ENCODE measurements around the gene GATA5.

GATA5 gene

GRCh38 chr20:62503401-62504178 is 27.8 kb upstream of the GATA5 start:
- Histone ChIP-seq H3K9ac (ENCODE audit: low read length) (no peak overlapping the region), H3K4me1 (ENCODE audit: insufficient read depth, low read length) (peaks cover 4% of the 10 kb centered on the region), H3K36me3 (ENCODE audit: insufficient read depth, low read length) (no peaks in the 10 kb centered on the region), H3K4me3 (ENCODE audit: low read depth in 1 of 2, low read length in 2 of 2) (no peak overlapping the region), H3K9me3 (ENCODE audit: low read length) (no peaks in the 10 kb centered on the region), H3K27me3 (ENCODE audit: control insufficient read depth in 1 of 2, insufficient read depth in 2 of 2, low read length in 2 of 2) (no peaks in the 10 kb centered on the region), H3K27ac (ENCODE audit: low read depth, low read length) (no peak overlapping the region)

GRCh38 chr20:62502496-62503095 is 26.8 kb upstream of the GATA5 start:
- no peaks in the 10 kb centered on the region for H3K36me3 ChIP-seq (ENCODE audit: insufficient read depth, low read length)
- H3K9ac ChIP-seq (ENCODE audit: low read length) = no peak overlapping the region
- H3K4me1 ChIP-seq (ENCODE audit: insufficient read depth, low read length) = peaks cover 4% of the 10 kb centered on the region
- no peak overlapping the region for H3K27ac ChIP-seq (ENCODE audit: low read depth, low read length)
- H3K4me3 ChIP-seq (ENCODE audit: low read depth in 1 of 2, low read length in 2 of 2) = no peak overlapping the region
- no peaks in the 10 kb centered on the region for H3K9me3 ChIP-seq (ENCODE audit: low read length)
- no peaks in the 10 kb centered on the region for H3K27me3 ChIP-seq (ENCODE audit: control insufficient read depth in 1 of 2, insufficient read depth in 2 of 2, low read length in 2 of 2)

- Histone ChIP-seq H3K4me1 (ENCODE audit: insufficient read depth, low read length) (peaks cover 4% of the 10 kb centered on the region), H3K27me3 (ENCODE audit: control insufficient read depth in 1 of 2, insufficient read depth in 2 of 2, low read length in 2 of 2) (peaks cover 0 to 2% of the 10 kb centered on the region in 2 donors), H3K27ac (ENCODE audit: low read depth, low read length) (no peak overlapping the region), H3K36me3 (ENCODE audit: insufficient read depth, low read length) (no peaks in the 10 kb centered on the region), H3K9me3 (ENCODE audit: low read length) (no peaks in the 10 kb centered on the region), H3K9ac (ENCODE audit: low read length) (no peak overlapping the region), H3K4me3 (ENCODE audit: low read depth in 1 of 2, low read length in 2 of 2) (no peak overlapping the region)
These were observed 26.2 kb upstream of the GATA5 start for GRCh38 chr20:62501801-62502495.

GRCh38 chr20:62500237-62500864 is 24.6 kb upstream of the GATA5 start:
- peaks cover 4% of the 10 kb centered on the region for H3K4me1 ChIP-seq (ENCODE audit: insufficient read depth, low read length)
- H3K36me3 ChIP-seq (ENCODE audit: insufficient read depth, low read length) = no peaks in the 10 kb centered on the region
- no peaks in the 10 kb centered on the region for H3K9me3 ChIP-seq (ENCODE audit: low read length)
- H3K27ac ChIP-seq (ENCODE audit: low read depth, low read length) = no peak overlapping the region
- H3K4me3 ChIP-seq (ENCODE audit: low read depth in 1 of 2, low read length in 2 of 2) = no peak overlapping the region
- H3K9ac ChIP-seq (ENCODE audit: low read length) = no peak overlapping the region
- H3K27me3 ChIP-seq (ENCODE audit: control insufficient read depth in 1 of 2, insufficient read depth in 2 of 2, low read length in 2 of 2) = peaks cover 0 to 12% of the 10 kb centered on the region in 2 donors

GRCh38 chr20:62499758-62500236 is 24.0 kb upstream of the GATA5 start:
- Histone ChIP-seq H3K9me3 (ENCODE audit: low read length) (no peaks in the 10 kb centered on the region), H3K4me1 (ENCODE audit: insufficient read depth, low read length) (peaks cover 6% of the 10 kb centered on the region), H3K36me3 (ENCODE audit: insufficient read depth, low read length) (no peaks in the 10 kb centered on the region), H3K4me3 (ENCODE audit: low read depth in 1 of 2, low read length in 2 of 2) (no peak overlapping the region), H3K9ac (ENCODE audit: low read length) (no peak overlapping the region), H3K27ac (ENCODE audit: low read depth, low read length) (no peak overlapping the region), H3K27me3 (ENCODE audit: control insufficient read depth in 1 of 2, insufficient read depth in 2 of 2, low read length in 2 of 2) (peaks cover 0 to 12% of the 10 kb centered on the region in 2 donors)

GRCh38 chr20:62498874-62499273 is 23.1 kb upstream of the GATA5 start:
- Histone ChIP-seq H3K9ac (ENCODE audit: low read length) (no peak overlapping the region), H3K4me1 (ENCODE audit: insufficient read depth, low read length) (peaks cover 10% of the 10 kb centered on the region), H3K4me3 (ENCODE audit: low read depth in 1 of 2, low read length in 2 of 2) (no peak overlapping the region), H3K36me3 (ENCODE audit: insufficient read depth, low read length) (no peaks in the 10 kb centered on the region), H3K27ac (ENCODE audit: low read depth, low read length) (no peak overlapping the region), H3K27me3 (ENCODE audit: control insufficient read depth in 1 of 2, insufficient read depth in 2 of 2, low read length in 2 of 2) (peaks cover 0 to 12% of the 10 kb centered on the region in 2 donors), H3K9me3 (ENCODE audit: low read length) (no peaks in the 10 kb centered on the region)

GRCh38 chr20:62496568-62497218 is 20.9 kb upstream of the GATA5 start:
- no peak overlapping the region for H3K4me3 ChIP-seq (ENCODE audit: low read depth in 1 of 2, low read length in 2 of 2)
- H3K27ac ChIP-seq (ENCODE audit: low read depth, low read length) = no peak overlapping the region
- H3K9me3 ChIP-seq (ENCODE audit: low read length) = no peaks in the 10 kb centered on the region
- no peak overlapping the region for H3K9ac ChIP-seq (ENCODE audit: low read length)
- H3K4me1 ChIP-seq (ENCODE audit: insufficient read depth, low read length) = peaks cover 10% of the 10 kb centered on the region
- H3K27me3 ChIP-seq (ENCODE audit: control insufficient read depth in 1 of 2, insufficient read depth in 2 of 2, low read length in 2 of 2) = peaks cover 0 to 12% of the 10 kb centered on the region in 2 donors
- no peaks in the 10 kb centered on the region for H3K36me3 ChIP-seq (ENCODE audit: insufficient read depth, low read length)

- H3K9me3 ChIP-seq (ENCODE audit: low read length) = no peaks in the 10 kb centered on the region
- H3K27ac ChIP-seq (ENCODE audit: low read depth, low read length) = no peak overlapping the region
- H3K4me3 ChIP-seq (ENCODE audit: low read depth in 1 of 2, low read length in 2 of 2) = no peak overlapping the region
- H3K4me1 ChIP-seq (ENCODE audit: insufficient read depth, low read length) = peaks cover 10% of the 10 kb centered on the region
- H3K36me3 ChIP-seq (ENCODE audit: insufficient read depth, low read length) = no peaks in the 10 kb centered on the region
- H3K9ac ChIP-seq (ENCODE audit: low read length) = no peak overlapping the region
- H3K27me3 ChIP-seq (ENCODE audit: control insufficient read depth in 1 of 2, insufficient read depth in 2 of 2, low read length in 2 of 2) = peaks cover 0 to 12% of the 10 kb centered on the region in 2 donors
These were observed 20.2 kb upstream of the GATA5 start for GRCh38 chr20:62495749-62496567.

- Histone ChIP-seq H3K27me3 (ENCODE audit: control insufficient read depth in 1 of 2, insufficient read depth in 2 of 2, low read length in 2 of 2) (peaks cover 0 to 12% of the 10 kb centered on the region in 2 donors), H3K4me1 (ENCODE audit: insufficient read depth, low read length) (peaks cover 7% of the 10 kb centered on the region), H3K27ac (ENCODE audit: low read depth, low read length) (no peak overlapping the region), H3K4me3 (ENCODE audit: low read depth in 1 of 2, low read length in 2 of 2) (no peak overlapping the region), H3K36me3 (ENCODE audit: insufficient read depth, low read length) (no peaks in the 10 kb centered on the region), H3K9me3 (ENCODE audit: low read length) (no peaks in the 10 kb centered on the region), H3K9ac (ENCODE audit: low read length) (no peak overlapping the region)
These were observed 19.4 kb upstream of the GATA5 start for GRCh38 chr20:62494980-62495748.

GRCh38 chr20:62494537-62494936 is 18.7 kb upstream of the GATA5 start:
- Histone ChIP-seq H3K9me3 (ENCODE audit: low read length) (no peaks in the 10 kb centered on the region), H3K9ac (ENCODE audit: low read length) (no peak overlapping the region), H3K36me3 (ENCODE audit: insufficient read depth, low read length) (no peaks in the 10 kb centered on the region), H3K4me3 (ENCODE audit: low read depth in 1 of 2, low read length in 2 of 2) (no peak overlapping the region), H3K27me3 (ENCODE audit: control insufficient read depth in 1 of 2, insufficient read depth in 2 of 2, low read length in 2 of 2) (peaks cover 0 to 19% of the 10 kb centered on the region in 2 donors), H3K27ac (ENCODE audit: low read depth, low read length) (no peak overlapping the region), H3K4me1 (ENCODE audit: insufficient read depth, low read length) (peaks cover 6% of the 10 kb centered on the region)
